Bone marrow (tissue), 2 donors: ENCODE measurements around the gene CAV2.

Experiments
- DNase-seq, 2 donors: peaks; one replicate each; lab custom pipeline; 2025; lab: John Stamatoyannopoulos, UW

Gene CAV2

GRCh38 chr7:116524609-116525297 is 25.2 kb downstream of the CAV2 start, which contains the start of gene CAV1:
TSS of gene CAV1 (plus strand) at chr7:116525036. CDS start at chr7:116525063, 27 bp downstream.
- DNase-seq = no peak

- DNase-seq = no peak
These were observed 25.9 kb downstream of the CAV2 start for GRCh38 chr7:116525298-116525912.

GRCh38 chr7:116525913-116526861 is 26.6 kb downstream of the CAV2 start:
- peak; percentile 7 to 44 for DNase-seq

GRCh38 chr7:116526897-116527296 is 27.4 kb downstream of the CAV2 start:
- DNase-seq = no peak

- no peak for DNase-seq
These were observed 28.0 kb downstream of the CAV2 start for GRCh38 chr7:116527521-116527920.

GRCh38 chr7:116528008-116528789 is 28.7 kb downstream of the CAV2 start:
- DNase-seq = no peak

- DNase-seq = no peak
These were observed 29.7 kb downstream of the CAV2 start for GRCh38 chr7:116529250-116529649.

GRCh38 chr7:116530107-116530820 is 30.7 kb downstream of the CAV2 start:
- no peak for DNase-seq

- DNase-seq = no peak
These were observed 32.7 kb downstream of the CAV2 start for GRCh38 chr7:116532102-116532688.

- no peak for DNase-seq
These were observed 35.3 kb downstream of the CAV2 start for GRCh38 chr7:116534790-116535189.

- no peak for DNase-seq
These were observed 35.9 kb downstream of the CAV2 start for GRCh38 chr7:116535416-116535815.

- DNase-seq = no peak
These were observed 38.6 kb downstream of the CAV2 start for GRCh38 chr7:116538138-116538537.

- no peak for DNase-seq
These were observed 40.3 kb downstream of the CAV2 start for GRCh38 chr7:116539879-116540278.

- DNase-seq = no peak
These were observed 41.2 kb downstream of the CAV2 start for GRCh38 chr7:116540743-116541142.

- no peak for DNase-seq
These were observed 42.4 kb downstream of the CAV2 start for GRCh38 chr7:116541951-116542350.

GRCh38 chr7:116542618-116543017 is 43.1 kb downstream of the CAV2 start:
- no peak for DNase-seq

GRCh38 chr7:116543664-116544063 is 44.1 kb downstream of the CAV2 start:
- DNase-seq = no peak

GRCh38 chr7:116544487-116544886 is 44.9 kb downstream of the CAV2 start:
- no peak for DNase-seq

GRCh38 chr7:116545411-116545993 is 46.0 kb downstream of the CAV2 start:
- DNase-seq = no peak

- DNase-seq = no peak
These were observed 46.5 kb downstream of the CAV2 start for GRCh38 chr7:116546054-116546453.
